ENCODE results near the gene ASAH2B. TPM values are rescaled to one million over a fixed set of nuclear protein-coding genes. Genes with fewer than 3 reads are reported as not detected.

The ASAH2B gene
- total RNA-seq, 3 donors from 2014 or later (not counting 1 experiment from before 2014, with no cell fraction given): 1.4 to 1.9 (median 1.6) TPM

GRCh38 chr10:50794490-50794889 lies 54.8 kb downstream of the ASAH2B start:
- Histone ChIP-seq H3K9me3 (ENCODE audit: control insufficient read depth, insufficient read depth, low read length) (no peaks in the 10 kb centered on the region), H3K27ac (ENCODE audit: low read length) (no peak overlapping the region), H3K36me3 (ENCODE audit: control insufficient read depth, insufficient read depth, low read length) (no peaks in the 10 kb centered on the region), H3K4me3 (ENCODE audit: low read length) (no peak overlapping the region), H3K4me1 (ENCODE audit: control insufficient read depth, insufficient read depth, low read length) (no peaks in the 10 kb centered on the region), H3K27me3 (ENCODE audit: control insufficient read depth, insufficient read depth, low read length) (no peaks in the 10 kb centered on the region)
- no peak for TF ChIP-seq CTCF (IDR thresholded peaks at IDR 0.05)
- Mint-ChIP-seq H3K4me3 (no peak overlapping the region), H3K36me3 (no peaks in the 10 kb centered on the region), H3K9me3 (peaks cover 2 to 4% of the 10 kb centered on the region in 2 donors), H3K27ac (no peak overlapping the region), H3K4me1 (no peaks in the 10 kb centered on the region), H3K27me3 (ENCODE audit: low read depth in 2 of 2) (peaks cover 16 to 35% of the 10 kb centered on the region in 2 donors)
- intact Hi-C loops (cut with micrococcal nuclease): no loop called here
- DNase-seq (no peak), ATAC-seq (no peak)

DNA sequence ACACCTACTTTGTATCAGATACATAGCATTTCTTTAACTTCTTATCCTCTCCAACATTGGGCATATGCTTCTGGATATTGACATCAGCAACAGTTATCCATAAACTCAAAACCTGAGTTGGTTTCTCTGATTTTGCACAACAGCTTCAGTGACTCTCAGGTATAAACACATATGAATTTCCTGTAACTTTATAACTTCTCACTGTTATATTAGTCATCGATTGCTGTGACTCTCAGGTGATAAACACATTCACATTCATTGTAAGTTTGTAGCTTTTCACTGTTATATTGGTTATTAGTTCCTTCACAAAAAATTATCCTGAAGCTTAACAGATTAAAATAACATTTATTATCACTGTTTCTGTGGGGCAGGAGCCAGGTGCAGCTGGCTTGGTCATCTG lies 57.0 kb downstream of the ASAH2B start:
- Mint-ChIP-seq H3K27ac (no peak overlapping the region), H3K36me3 (no peaks in the 10 kb centered on the region), H3K27me3 (ENCODE audit: low read depth in 2 of 2) (peaks cover 26 to 27% of the 10 kb centered on the region in 2 donors), H3K4me3 (no peak overlapping the region), H3K9me3 (peaks cover 2 to 4% of the 10 kb centered on the region in 2 donors), H3K4me1 (no peaks in the 10 kb centered on the region)
- no peak for DNase-seq
- no peaks in the 10 kb centered on the region for H3K27me3 ChIP-seq (ENCODE audit: control insufficient read depth, insufficient read depth, low read length)
- no CpG with 5 or more reads among the region's 1 CpG for WGBS (ENCODE audit: insufficient coverage)
- no peak for TF ChIP-seq CTCF (IDR thresholded peaks at IDR 0.05)
- H3K27ac ChIP-seq (ENCODE audit: low read length): no peak overlapping the region
- H3K4me1 ChIP-seq (ENCODE audit: control insufficient read depth, insufficient read depth, low read length): no peaks in the 10 kb centered on the region
- no peak overlapping the region for H3K4me3 ChIP-seq (ENCODE audit: low read length)
- H3K9me3 ChIP-seq (ENCODE audit: control insufficient read depth, insufficient read depth, low read length): no peaks in the 10 kb centered on the region
- no peaks in the 10 kb centered on the region for H3K36me3 ChIP-seq (ENCODE audit: control insufficient read depth, insufficient read depth, low read length)
- ATAC-seq: no peak
- intact Hi-C loops (cut with micrococcal nuclease): no loop called here

GRCh38 chr10:50798297-50798696 lies 58.6 kb downstream of the ASAH2B start:
- peaks cover 2 to 4% of the 10 kb centered on the region in 2 donors for H3K9me3 Mint-ChIP-seq
- H3K4me3 Mint-ChIP-seq: no peak overlapping the region

More at GRCh38 chr10:50798297-50798696, 58.6 kb downstream of the ASAH2B start:
- Mint-ChIP-seq H3K27ac (no peak overlapping the region), H3K4me1 (no peaks in the 10 kb centered on the region), H3K27me3 (ENCODE audit: low read depth in 2 of 2) (peaks cover 26% of the 10 kb centered on the region in 2 donors), H3K36me3 (no peaks in the 10 kb centered on the region)
- no peaks in the 10 kb centered on the region for H3K4me1 ChIP-seq (ENCODE audit: control insufficient read depth, insufficient read depth, low read length)
- no peaks in the 10 kb centered on the region for H3K36me3 ChIP-seq (ENCODE audit: control insufficient read depth, insufficient read depth, low read length)
- H3K27ac ChIP-seq (ENCODE audit: low read length): no peak overlapping the region
- no peak for TF ChIP-seq CTCF (IDR thresholded peaks at IDR 0.05)
- intact Hi-C loops (cut with micrococcal nuclease): no loop called here
- no peak for ATAC-seq
- DNase-seq: no peak
- peaks cover 1% of the 10 kb centered on the region for H3K27me3 ChIP-seq (ENCODE audit: control insufficient read depth, insufficient read depth, low read length)
- WGBS (ENCODE audit: insufficient coverage): 78% methylated on average over 3 of the region's 3 CpGs
- no peaks in the 10 kb centered on the region for H3K9me3 ChIP-seq (ENCODE audit: control insufficient read depth, insufficient read depth, low read length)
- H3K4me3 ChIP-seq (ENCODE audit: low read length): no peak overlapping the region
